OCI-M2 (cell line): ENCODE results near the gene ZSCAN18.

ENCODE experiments used
- DNase-seq: peaks from one replicate; lab custom pipeline; 2025; ENCODE audit not compliant: unreplicated experiment; lab: John Stamatoyannopoulos, UW

Gene ZSCAN18

GRCh38 chr19:58086825-58087710 is 11.0 kb downstream of the ZSCAN18 start:
- DNase-seq: no peak

DNA sequence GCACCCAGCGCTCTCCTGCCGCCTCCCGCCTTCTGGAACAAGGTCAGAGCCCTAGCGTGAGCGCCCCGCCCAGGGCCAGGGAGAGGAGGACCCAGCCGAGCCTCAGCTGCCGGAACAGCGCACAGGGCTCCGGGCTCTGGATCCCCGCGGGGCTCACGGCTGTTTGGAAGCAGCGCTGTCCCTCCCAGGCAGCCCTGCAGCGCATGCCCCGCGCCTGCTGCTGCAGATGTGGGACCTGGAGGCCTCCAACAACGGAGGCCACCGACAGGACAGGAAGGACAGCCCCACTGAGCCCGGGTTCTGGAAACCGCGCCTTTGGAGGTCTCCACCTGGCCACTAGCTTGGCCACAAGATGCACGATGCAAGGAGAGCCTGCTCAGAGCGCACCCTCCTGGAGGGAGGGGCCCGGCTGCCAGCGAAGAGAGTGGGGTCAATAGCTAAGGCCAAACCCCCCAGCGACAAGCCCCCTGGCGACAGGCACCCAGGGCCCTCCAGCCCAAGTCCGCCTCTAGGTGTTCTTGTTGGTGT is 12.6 kb downstream of the ZSCAN18 start:
- DNase-seq: no peak

DNA sequence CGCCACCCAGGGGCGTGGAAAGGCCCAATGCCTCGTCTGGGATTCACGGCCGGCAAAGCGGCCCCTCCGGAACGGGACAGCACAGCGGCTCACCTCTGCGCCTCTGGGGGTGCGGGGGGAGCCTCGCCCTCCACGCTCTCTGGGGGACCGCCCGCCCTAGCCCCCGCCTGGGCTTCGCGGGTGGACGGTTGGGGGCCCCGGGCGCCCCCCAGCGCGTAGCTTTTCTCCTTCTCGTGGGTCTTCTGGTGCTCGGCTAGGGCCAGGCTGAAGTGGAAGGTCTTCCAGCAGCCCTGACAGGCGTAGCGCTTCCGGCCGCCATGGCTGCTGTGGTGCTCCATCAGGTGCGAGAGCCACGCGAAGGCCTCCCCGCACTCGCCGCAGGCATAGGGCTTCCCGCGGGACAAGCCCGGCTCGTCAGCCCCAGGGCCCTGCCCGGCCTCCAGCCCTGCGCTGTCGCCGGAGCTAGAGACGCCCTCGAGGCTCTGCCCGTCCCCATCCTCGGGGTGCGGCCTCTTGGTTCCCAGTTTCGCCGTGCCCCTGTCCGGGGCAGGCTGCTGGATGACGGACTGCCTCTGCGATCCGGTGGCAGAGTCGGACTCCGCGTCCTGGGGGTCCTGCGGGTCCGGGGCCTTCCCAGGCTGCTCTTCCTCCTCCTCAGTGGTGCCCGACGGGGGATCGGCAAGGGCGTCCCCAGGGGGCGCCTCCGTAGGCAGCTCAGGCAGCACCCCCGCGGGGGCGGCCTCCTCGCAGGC is 13.3 kb downstream of the ZSCAN18 start:
- no peak for DNase-seq

DNA sequence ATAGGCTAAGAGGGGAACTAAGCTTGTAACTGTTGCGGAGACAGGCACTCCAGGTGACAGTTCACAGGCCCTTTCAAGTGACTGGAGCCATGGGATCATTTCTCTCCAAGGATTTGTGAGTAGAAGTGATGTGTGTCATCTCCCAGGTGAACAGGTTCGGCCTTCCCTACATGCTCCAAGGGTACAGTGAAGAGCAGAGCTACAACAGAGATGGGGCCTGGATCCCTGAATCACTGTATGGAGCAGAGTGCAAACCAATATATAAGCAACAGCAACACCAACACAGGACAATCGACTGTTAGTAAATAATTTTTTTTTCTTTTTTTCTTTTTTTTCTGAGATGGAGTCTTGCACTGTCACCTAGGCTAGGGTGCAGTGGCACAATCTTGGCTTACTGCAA is 15.0 kb downstream of the ZSCAN18 start:
- DNase-seq: no peak

DNA sequence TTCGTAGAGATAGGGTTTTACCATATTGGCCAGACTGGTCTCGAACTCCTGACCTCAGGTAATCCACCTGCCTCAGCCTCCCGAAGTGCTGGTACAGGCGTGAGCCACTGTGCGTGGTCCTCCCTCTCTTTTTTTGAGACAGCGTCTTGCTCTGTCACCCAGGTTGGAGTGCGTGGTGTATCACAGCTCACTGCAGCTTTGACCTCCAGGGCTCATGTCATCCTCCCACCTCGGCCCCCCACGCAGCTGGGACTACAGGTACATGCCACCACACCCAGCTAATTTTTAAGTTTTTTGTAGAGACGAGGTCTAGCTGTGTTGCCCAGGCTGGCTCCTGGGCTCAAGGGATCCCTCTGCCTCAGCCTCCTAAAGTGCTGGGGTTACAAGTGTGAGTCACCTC is 18.2 kb downstream of the ZSCAN18 start:
- DNase-seq: no peak

- DNase-seq: no peak
These were observed 30.7 kb downstream of the ZSCAN18 start for GRCh38 chr19:58067240-58067912.

GRCh38 chr19:58063712-58064111 is 34.3 kb downstream of the ZSCAN18 start:
- DNase-seq: no peak

DNA sequence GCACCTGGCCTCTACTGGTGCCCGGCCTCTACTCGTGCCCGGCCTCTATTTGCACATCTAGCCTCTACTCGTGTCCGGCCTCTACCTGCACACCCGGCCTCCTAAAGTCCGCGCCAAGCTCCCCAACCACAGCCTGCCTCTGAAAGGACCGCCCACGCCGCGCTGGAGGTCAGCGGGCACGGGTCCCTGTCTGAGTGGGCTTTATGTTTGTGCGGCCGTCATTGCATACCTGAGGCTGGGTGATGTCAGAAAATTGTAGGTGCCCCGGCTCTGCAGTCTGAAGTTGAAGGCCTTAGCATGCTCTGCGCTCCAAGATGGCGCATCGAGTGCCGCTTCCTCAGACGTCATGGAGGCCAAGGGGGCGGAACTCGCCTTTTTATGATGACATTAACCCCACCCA is 37.8 kb downstream of the ZSCAN18 start:
- no peak for DNase-seq

- no peak for DNase-seq
These were observed 38.4 kb downstream of the ZSCAN18 start for GRCh38 chr19:58059671-58060078.

DNA sequence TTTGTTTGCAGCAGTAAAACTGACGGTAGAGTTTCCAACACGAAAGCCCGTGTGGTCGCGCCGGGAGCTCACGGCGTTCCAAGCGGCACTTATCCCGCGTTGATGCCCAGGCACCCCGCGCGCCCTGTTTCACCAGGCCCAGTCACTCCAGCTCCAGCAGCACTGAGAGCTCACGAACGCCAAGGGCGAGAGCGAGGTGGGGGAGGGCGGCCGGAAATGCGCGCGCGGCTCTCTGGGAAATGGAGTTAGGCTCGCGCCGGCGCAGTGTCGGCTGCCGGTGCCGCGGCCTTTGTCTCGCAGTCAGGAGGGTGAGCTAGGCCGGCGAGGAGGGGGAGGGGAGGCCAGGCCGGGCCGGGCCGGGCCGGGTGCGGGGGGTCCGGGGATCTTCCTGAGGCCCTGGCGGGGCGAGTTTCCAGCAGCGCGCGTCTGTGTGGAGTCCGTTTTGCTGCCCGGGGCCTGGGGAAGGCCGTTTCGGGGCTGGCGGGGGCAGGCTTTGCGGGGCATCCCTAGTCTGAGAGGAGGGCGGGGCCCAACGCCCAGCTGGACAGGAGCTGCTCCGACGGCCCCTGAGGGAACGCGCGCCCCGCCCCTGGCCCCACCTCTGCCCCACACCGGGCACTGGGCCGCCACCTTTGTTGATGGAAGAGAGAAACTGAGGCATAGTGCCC is 38.9 kb downstream of the ZSCAN18 start, which contains the start of gene ZNF135:
Gene ZNF135, plus strand, starts transcription at position 280 of the 668 bp plus-strand sequence. CDS start 721 bp downstream, outside the sequence.
- DNase-seq: no peak

- no peak for DNase-seq
These were observed 39.6 kb downstream of the ZSCAN18 start for GRCh38 chr19:58058467-58058866.

DNA sequence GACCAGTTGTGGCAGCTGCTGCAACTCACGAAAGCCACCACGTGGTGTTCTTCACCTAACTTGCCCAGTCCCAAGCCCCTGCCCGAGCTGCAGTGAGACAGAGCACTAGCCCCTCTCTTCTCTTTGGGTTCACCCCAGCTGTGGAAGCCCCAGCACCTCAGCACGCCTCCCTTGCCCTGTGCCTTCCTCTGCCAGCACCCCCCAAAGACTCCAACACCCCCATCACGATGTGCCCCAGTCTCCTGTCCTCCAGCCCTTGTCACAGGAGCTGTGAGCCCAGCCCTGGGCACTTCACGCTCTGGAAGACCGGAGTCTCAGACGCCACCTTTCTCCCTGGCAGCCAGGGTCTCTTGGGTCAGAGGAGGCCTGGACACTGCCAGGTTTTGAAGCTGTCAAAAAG is 41.2 kb downstream of the ZSCAN18 start:
- DNase-seq: no peak

DNA sequence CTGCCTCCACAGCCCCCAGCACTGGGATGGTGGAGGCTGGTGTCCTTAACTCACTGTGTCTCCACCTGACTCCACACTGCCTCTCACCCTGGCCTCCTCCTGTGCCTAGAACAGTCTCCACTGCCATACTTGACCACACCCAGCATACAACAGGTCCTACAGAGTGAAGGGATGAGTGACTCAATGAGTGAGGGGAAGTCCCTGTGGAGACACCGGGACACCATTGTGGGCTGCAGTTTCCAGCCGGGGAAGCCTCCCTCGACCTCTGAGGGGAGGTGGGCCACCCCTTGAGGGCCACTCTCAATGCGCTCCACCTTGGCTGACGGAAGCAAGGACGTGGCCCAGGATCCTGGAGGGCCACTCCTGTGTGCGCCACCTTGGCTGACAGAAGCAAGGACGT is 41.8 kb downstream of the ZSCAN18 start:
- no peak for DNase-seq

DNA sequence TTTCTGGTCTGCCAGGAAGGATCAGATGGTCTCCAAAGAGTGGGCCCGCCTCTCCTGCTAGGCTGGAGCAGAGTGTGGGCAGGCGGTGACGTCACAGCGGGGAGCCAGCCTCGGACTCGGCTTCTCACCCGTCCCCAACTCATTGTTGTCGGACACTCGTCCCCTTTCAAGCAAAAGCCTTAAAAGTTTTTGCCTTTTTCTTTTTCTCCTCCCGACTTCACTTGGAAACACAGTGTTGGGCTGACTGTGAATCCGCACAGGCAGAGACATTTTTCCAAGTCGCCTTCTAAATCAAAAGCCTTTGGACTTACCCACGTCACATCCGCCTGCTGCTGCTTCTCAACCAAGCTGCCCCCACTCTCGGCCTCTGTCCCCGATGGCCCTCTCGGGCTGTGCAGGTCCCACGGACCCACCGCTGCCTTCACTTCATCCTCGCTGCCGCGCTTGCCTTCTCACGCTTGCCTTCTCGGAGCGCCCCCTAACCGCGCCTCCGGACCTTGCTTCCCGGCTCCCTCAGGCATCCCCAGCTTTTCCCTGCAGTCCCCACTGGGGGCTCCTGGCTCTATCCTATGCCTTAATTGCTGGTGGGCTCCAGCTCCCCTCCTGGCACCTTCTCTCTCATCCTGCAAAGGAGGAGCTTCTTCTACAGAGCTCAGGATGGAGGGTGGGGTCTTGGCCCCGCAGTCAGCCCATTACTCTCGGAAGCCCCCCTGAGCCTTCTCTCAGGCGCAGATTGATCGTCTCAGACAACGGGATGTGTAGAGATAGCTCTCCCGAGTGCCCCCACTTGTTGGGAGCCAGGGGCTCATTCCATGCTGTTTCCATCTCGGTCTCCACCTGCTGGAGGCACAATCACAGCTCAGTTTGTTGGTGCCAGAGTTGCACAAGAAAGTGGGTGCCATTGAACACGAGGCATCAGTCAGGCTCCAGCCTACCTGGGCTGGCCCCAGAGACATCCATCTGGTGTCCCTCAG is 42.8 kb downstream of the ZSCAN18 start:
- DNase-seq: no peak

- no peak for DNase-seq
These were observed 44.4 kb downstream of the ZSCAN18 start for GRCh38 chr19:58053480-58054156.

DNA sequence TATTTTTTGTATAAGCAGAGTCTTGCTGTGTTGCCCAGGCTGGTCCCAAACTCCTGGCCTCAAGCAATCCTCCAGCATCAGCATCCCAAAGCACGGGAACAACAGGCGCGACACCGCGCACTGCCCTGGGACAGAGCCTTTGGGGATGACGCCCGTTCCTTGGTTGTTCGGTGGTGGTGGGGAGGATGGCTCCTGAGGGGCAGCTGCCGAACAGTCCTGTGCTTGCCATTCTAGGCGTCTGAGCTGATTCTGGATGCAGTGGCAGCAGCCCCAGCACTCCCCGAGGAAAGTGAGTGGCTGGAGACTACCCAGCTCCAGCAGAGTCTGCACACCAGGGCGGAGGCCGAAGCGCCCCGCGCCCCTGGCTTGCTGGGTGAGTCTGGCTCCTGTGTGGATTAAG is 45.8 kb downstream of the ZSCAN18 start:
- no peak for DNase-seq

- DNase-seq: no peak
These were observed 50.4 kb downstream of the ZSCAN18 start for GRCh38 chr19:58047672-58048071.

GRCh38 chr19:58046856-58047255 is 51.2 kb downstream of the ZSCAN18 start:
- no peak for DNase-seq

GRCh38 chr19:58045411-58046050 is 52.5 kb downstream of the ZSCAN18 start:
- no peak for DNase-seq
